Measurements from ENCODE around the gene PIAS1.

GRCh38 chr15:68228143-68228970 lies 174.2 kb downstream of the PIAS1 start:
- TF ChIP-seq, protein P1, sequence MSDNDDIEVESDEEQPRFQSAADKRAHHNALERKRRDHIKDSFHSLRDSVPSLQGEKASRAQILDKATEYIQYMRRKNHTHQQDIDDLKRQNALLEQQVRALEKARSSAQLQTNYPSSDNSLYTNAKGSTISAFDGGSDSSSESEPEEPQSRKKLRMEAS (IDR thresholded peaks at IDR 0.05): no peak
- no peak for TF ChIP-seq REST (IDR thresholded peaks at IDR 0.05; ENCODE audit: low read depth)
- TF ChIP-seq TCF12 (IDR thresholded peaks at IDR 0.05; ENCODE audit: low read depth): no peak
- no peak for TF ChIP-seq FOXM1 (IDR thresholded peaks at IDR 0.05; ENCODE audit: borderline replicate concordance, low read depth)
- no peak for TF ChIP-seq NFIC (IDR thresholded peaks at IDR 0.05)
- no peak for TF ChIP-seq RAD21 (IDR thresholded peaks at IDR 0.05; ENCODE audit: low read depth)
- no peak for TF ChIP-seq TAF1 (IDR thresholded peaks at IDR 0.05; ENCODE audit: low read depth)
- TF ChIP-seq EP300 (IDR thresholded peaks at IDR 0.05; ENCODE audit: borderline replicate concordance): no peak
- TF ChIP-seq EGR1 (IDR thresholded peaks at IDR 0.05): no peak
- TF ChIP-seq USF1 (IDR thresholded peaks at IDR 0.05): no peak
- TF ChIP-seq CEBPB (IDR thresholded peaks at IDR 0.05): no peak
- no peak for TF ChIP-seq CREB1 (IDR thresholded peaks at IDR 0.05; ENCODE audit: low read depth)
